Measurements from ENCODE around the gene MYRFL.
"Not testable (repeated sequence)": the region's sequence is repeated elsewhere in the genome, so short reads cannot be mapped to it uniquely, and the experiment has no call there.

The MYRFL gene

GRCh38 chr12:69994086-69994485 lies 169.1 kb downstream of the MYRFL start:
- not testable (repeated sequence) for DNase-seq

- DNase-seq = peak; percentile 45
Measured at GRCh38 chr12:69994724-69995173, 169.7 kb downstream of the MYRFL start.

- no peak for DNase-seq
Measured at GRCh38 chr12:69996241-69996640, 171.2 kb downstream of the MYRFL start.

GRCh38 chr12:69996722-69997121 lies 171.7 kb downstream of the MYRFL start:
- no peak for DNase-seq

- no peak for DNase-seq
Measured at GRCh38 chr12:69998011-69998410, 173.0 kb downstream of the MYRFL start.

GRCh38 chr12:69998922-69999321 lies 173.9 kb downstream of the MYRFL start:
- no peak for DNase-seq

- no peak for DNase-seq
Measured at GRCh38 chr12:69999561-69999960, 174.5 kb downstream of the MYRFL start.

- no peak for DNase-seq
Measured at GRCh38 chr12:70002097-70002911, 177.3 kb downstream of the MYRFL start.

- no peak for DNase-seq
Measured at GRCh38 chr12:70002912-70003255, 177.9 kb downstream of the MYRFL start.

- DNase-seq = no peak
Measured at GRCh38 chr12:70005864-70006618, 181.0 kb downstream of the MYRFL start.

GRCh38 chr12:70006619-70006973 lies 181.6 kb downstream of the MYRFL start:
- no peak for DNase-seq

GRCh38 chr12:70007687-70008086 lies 182.7 kb downstream of the MYRFL start:
- DNase-seq = no peak
